ENCODE data around the gene SPNS3. TPM values are rescaled to one million over a fixed set of nuclear protein-coding genes. Genes with fewer than 3 reads are reported as not detected.
A peak's percentile ranks its signal among the peaks of the same experiment; 100 is the strongest.

SPNS3 gene
- total and polyA plus RNA-seq, 10 of the 15 experiments (the other 5 are each of a cell fraction or from before 2014, with no cell fraction given): 0.16 to 2.6 (median 0.97) TPM

GRCh38 chr17:4509401-4509800 is 75.7 kb downstream of the SPNS3 start:
- no peak overlapping the region for H2AFZ ChIP-seq (ENCODE audit: control insufficient read depth, low read depth, low read length)
- no peak overlapping the region for H3K27ac ChIP-seq (ENCODE audit: control insufficient read depth, insufficient read depth)
- peak; percentile 40; the same call in 1 of the 2 replicates for TF ChIP-seq RUNX3 (IDR thresholded peaks at IDR 0.05; ENCODE audit: low read length)
- no peak for TF ChIP-seq NR2C1 (IDR thresholded peaks at IDR 0.05)
- no peak for TF ChIP-seq ZNF24 (IDR thresholded peaks at IDR 0.05)
- 0 out of 3 replicates have a peak, but pooled peaks of 1 of the 2 experiments have one; percentile 24 for TF ChIP-seq EGR1 (IDR thresholded peaks at IDR 0.05; ENCODE audit: borderline replicate concordance in 1 of 2, low read depth in 2 of 2, low read length in 2 of 2)
- peak in 1 of 2 experiments; percentile 49; a peak in 1 of 4 replicates for TF ChIP-seq BHLHE40 (IDR thresholded peaks at IDR 0.05; ENCODE audit: borderline replicate concordance in 1 of 2, low read depth in 2 of 2, low read length in 1 of 2)
- TF ChIP-seq TCF12 (IDR thresholded peaks at IDR 0.05; ENCODE audit: low read depth, low read length): 0 out of 2 replicates have a peak, but pooled peaks have one; percentile 15
- ATAC-seq (peak; percentile 90), FAIRE-seq (peak; percentile 81), DNase-seq (ENCODE audit: low read depth, low spot score) (peak; percentile 4)
- no peaks in the 10 kb centered on the region for H3K9me3 ChIP-seq (replicated peaks; ENCODE audit: control insufficient read depth, insufficient read depth, low read length)
- no peaks in the 10 kb centered on the region for H4K20me1 ChIP-seq (ENCODE audit: control insufficient read depth, insufficient read depth)
- intact Hi-C loops (cut with micrococcal nuclease; ENCODE audit: unreplicated experiment) (no loop called here), in situ Hi-C loops (cut with MboI) (no loop called here)
- H3K9ac ChIP-seq (ENCODE audit: control insufficient read depth, insufficient read depth, low read length): no peak overlapping the region
- RAD21 ChIA-PET (ENCODE audit: unreplicated experiment): interaction anchor here (0.6 to 1.5 kb wide), 2 partner anchors 89 to 721 kb away, joined by 3 read pairs; no protein-coding TSS in a partner anchor
- peak overlapping the region; percentile 1; the same call in 1 of the 2 replicates for H3K4me2 ChIP-seq (ENCODE audit: control insufficient read depth, insufficient read depth)
- SMC1A ChIA-PET (ENCODE audit: uncharacterized antibody, unreplicated experiment): interaction anchor here (0.8 to 1.2 kb wide), 2 partner anchors 9 to 14 kb away, joined by 3 read pairs; no protein-coding TSS in a partner anchor
- H3K36me3 ChIP-seq (ENCODE audit: control insufficient read depth in 2 of 2, insufficient read depth in 2 of 2, low read length in 1 of 2): no peaks in the 10 kb centered on the region
- peaks cover 6% of the 10 kb centered on the region; the same call in 1 of the 2 replicates for H3K4me1 ChIP-seq (ENCODE audit: control insufficient read depth, insufficient read depth, low read length)
- CTCF ChIA-PET: interaction anchor here (1.4 to 2.0 kb wide), 3 partner anchors 16 to 57 kb away, joined by 3 to 7 read pairs (median 3); no protein-coding TSS in a partner anchor
- POLR2A ChIA-PET: interaction anchor here (1.2 kb wide), 1 partner anchor 10 kb away, joined by 4 read pairs; no protein-coding TSS in a partner anchor
- BruUV-seq (replicated peaks): no TSS peak
- no peak overlapping the region for H3K4me3 ChIP-seq
- H3K27me3 ChIP-seq (replicated peaks in 1 of 2; ENCODE audit: control insufficient read depth in 2 of 2, insufficient read depth in 2 of 2, low read length in 1 of 2): no peaks in the 10 kb centered on the region
- no peaks in the 10 kb centered on the region for H3K79me2 ChIP-seq (ENCODE audit: control insufficient read depth, insufficient read depth, low read length)
- 28% methylated on average over 8 of the region's 8 CpGs for WGBS (ENCODE audit: insufficient coverage, insufficient replicate concordance, low lambda C conversion rate, missing lambda C conversion rate)
